ENCODE results near the gene ZNF618.
"Not testable (repeated sequence)": the region's sequence is repeated elsewhere in the genome, so short reads cannot be mapped to it uniquely, and the experiment has no call there.

Gene ZNF618

DNA sequence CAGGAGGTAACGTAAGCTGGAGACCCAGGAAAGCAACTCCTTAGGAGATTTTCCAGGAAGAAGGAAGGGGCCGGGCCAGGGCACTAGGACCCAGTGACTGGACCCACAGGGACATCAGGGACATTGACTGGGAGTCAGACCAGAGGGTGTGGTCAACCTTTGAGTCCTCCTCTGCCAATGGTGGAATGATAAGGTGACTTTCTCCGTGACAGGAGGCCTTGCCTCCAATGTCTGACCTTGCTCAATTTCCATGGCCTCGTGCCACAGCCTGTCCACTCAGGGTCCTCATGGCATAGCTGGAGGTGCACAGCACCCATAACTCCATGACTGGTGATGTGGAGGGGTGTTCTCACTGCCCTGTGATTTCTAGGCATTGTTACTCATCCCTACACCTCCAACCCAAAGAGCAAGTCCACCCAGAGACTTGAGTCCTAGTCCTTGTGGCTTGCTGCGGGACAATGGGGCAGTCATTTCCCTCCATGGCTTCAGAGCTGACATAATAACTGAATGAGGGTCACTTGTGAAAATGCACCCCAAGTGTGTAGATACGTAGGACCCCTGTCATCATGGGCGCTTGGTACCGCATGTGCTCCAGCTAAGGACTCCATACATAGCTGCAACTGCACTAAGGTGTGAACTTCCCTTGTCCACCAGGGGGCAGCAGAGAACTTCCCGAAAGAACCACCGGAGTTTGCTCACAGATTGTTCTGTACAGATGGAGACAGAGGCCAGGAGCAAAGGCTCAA, 206.1 kb downstream of the ZNF618 start:
- Histone ChIP-seq H3K4me3 (ENCODE audit: low read length, poor library complexity, severe bottlenecking) (no peak overlapping the region), H3K9me3 (ENCODE audit: insufficient read depth, low read depth, low read length) (no peaks in the 10 kb centered on the region), H3K9ac (ENCODE audit: low read depth, low read length, poor library complexity, severe bottlenecking) (no peak overlapping the region), H3K36me3 (ENCODE audit: insufficient read depth, low read length) (no peaks in the 10 kb centered on the region), H3K4me1 (ENCODE audit: insufficient read depth, low read length, poor library complexity, severe bottlenecking) (no peaks in the 10 kb centered on the region), H2AFZ (ENCODE audit: low read length) (no peak overlapping the region), H3K9me2 (replicated peaks; ENCODE audit: low read depth, low read length) (no peaks in the 10 kb centered on the region), H4K20me1 (ENCODE audit: insufficient read depth, low read length, poor library complexity, severe bottlenecking) (no peaks in the 10 kb centered on the region), H3K4me2 (ENCODE audit: low read depth, low read length, poor library complexity, severe bottlenecking) (no peak overlapping the region), H3F3A (ENCODE audit: low read depth) (no peaks in the 10 kb centered on the region), H3K79me2 (ENCODE audit: insufficient read depth, low read length) (no peaks in the 10 kb centered on the region), H3K27me3 (ENCODE audit: insufficient read depth, low read length, poor library complexity, severe bottlenecking) (no peaks in the 10 kb centered on the region)
- TF ChIP-seq EZH2phosphoT487 (IDR thresholded peaks at IDR 0.05; ENCODE audit: borderline replicate concordance) = no peak
- TF ChIP-seq, protein P1, sequence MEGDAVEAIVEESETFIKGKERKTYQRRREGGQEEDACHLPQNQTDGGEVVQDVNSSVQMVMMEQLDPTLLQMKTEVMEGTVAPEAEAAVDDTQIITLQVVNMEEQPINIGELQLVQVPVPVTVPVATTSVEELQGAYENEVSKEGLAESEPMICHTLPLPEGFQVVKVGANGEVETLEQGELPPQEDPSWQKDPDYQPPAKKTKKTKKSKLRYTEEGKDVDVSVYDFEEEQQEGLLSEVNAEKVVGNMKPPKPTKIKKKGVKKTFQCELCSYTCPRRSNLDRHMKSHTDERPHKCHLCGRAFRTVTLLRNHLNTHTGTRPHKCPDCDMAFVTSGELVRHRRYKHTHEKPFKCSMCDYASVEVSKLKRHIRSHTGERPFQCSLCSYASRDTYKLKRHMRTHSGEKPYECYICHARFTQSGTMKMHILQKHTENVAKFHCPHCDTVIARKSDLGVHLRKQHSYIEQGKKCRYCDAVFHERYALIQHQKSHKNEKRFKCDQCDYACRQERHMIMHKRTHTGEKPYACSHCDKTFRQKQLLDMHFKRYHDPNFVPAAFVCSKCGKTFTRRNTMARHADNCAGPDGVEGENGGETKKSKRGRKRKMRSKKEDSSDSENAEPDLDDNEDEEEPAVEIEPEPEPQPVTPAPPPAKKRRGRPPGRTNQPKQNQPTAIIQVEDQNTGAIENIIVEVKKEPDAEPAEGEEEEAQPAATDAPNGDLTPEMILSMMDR (conservative IDR thresholded peaks at IDR 0.05; ENCODE audit: low read length) = peak; percentile 90

DNA sequence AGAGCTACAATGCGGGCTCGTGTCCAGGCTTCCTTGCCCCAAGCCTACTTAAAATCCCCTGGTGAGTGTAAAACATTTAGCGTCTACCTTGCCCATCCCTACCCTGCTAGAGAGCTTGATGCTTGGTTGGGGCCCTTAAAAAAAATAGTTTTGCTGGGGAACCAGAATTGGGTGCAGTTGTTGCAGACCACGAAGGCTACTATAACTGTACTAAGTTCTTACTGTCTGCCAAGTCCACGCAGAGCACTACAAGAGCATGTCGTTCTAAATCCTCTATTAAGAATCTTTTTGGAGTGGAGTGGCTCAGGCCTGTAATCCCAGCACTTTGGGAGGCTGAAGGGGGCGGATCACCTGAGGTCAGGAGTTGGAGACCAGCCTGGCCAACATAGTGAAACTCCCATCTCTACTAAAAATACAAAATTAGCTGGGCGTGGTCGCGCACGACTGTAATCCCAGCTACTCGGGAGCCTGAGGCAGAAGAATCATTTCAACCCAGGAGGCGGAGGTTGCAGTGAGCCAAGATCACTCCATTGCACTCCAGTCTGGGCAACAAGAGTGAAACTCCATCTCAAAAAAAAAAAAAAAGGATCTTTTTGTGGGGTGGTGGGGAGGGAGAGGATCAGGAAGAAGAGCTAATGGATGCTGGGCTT, 206.8 kb downstream of the ZNF618 start:
- not testable (repeated sequence) for H3K36me3 ChIP-seq (ENCODE audit: insufficient read depth, low read length); H2AFZ ChIP-seq (ENCODE audit: low read length); H3K79me2 ChIP-seq (ENCODE audit: insufficient read depth, low read length); H3K4me3 ChIP-seq (ENCODE audit: low read length, poor library complexity, severe bottlenecking); H3K27me3 ChIP-seq (ENCODE audit: insufficient read depth, low read length, poor library complexity, severe bottlenecking); H3K4me1 ChIP-seq (ENCODE audit: insufficient read depth, low read length, poor library complexity, severe bottlenecking); H3K9me3 ChIP-seq (ENCODE audit: insufficient read depth, low read depth, low read length); H3K9me2 ChIP-seq (replicated peaks; ENCODE audit: low read depth, low read length); H3F3A ChIP-seq (ENCODE audit: low read depth); H4K20me1 ChIP-seq (ENCODE audit: insufficient read depth, low read length, poor library complexity, severe bottlenecking); H3K4me2 ChIP-seq (ENCODE audit: low read depth, low read length, poor library complexity, severe bottlenecking); H3K9ac ChIP-seq (ENCODE audit: low read depth, low read length, poor library complexity, severe bottlenecking)

GRCh38 chr9:114083666-114084065, 207.6 kb downstream of the ZNF618 start:
- no peaks in the 10 kb centered on the region for H3K4me1 ChIP-seq (ENCODE audit: insufficient read depth, low read length, poor library complexity, severe bottlenecking)

More at GRCh38 chr9:114083666-114084065, 207.6 kb downstream of the ZNF618 start:
- Histone ChIP-seq H3K79me2 (ENCODE audit: insufficient read depth, low read length) (no peaks in the 10 kb centered on the region), H2AFZ (ENCODE audit: low read length) (no peak overlapping the region), H3K4me3 (ENCODE audit: low read length, poor library complexity, severe bottlenecking) (no peak overlapping the region), H3K27me3 (ENCODE audit: insufficient read depth, low read length, poor library complexity, severe bottlenecking) (no peaks in the 10 kb centered on the region), H3F3A (ENCODE audit: low read depth) (no peaks in the 10 kb centered on the region), H3K9me2 (replicated peaks; ENCODE audit: low read depth, low read length) (no peaks in the 10 kb centered on the region), H3K36me3 (ENCODE audit: insufficient read depth, low read length) (no peaks in the 10 kb centered on the region), H3K9ac (ENCODE audit: low read depth, low read length, poor library complexity, severe bottlenecking) (no peak overlapping the region), H3K4me2 (ENCODE audit: low read depth, low read length, poor library complexity, severe bottlenecking) (no peak overlapping the region), H3K9me3 (ENCODE audit: insufficient read depth, low read depth, low read length) (no peaks in the 10 kb centered on the region), H4K20me1 (ENCODE audit: insufficient read depth, low read length, poor library complexity, severe bottlenecking) (no peaks in the 10 kb centered on the region)
- TF ChIP-seq, protein P1 (conservative IDR thresholded peaks at IDR 0.05; ENCODE audit: low read length) = no peak
- no peak for TF ChIP-seq EZH2phosphoT487 (IDR thresholded peaks at IDR 0.05; ENCODE audit: borderline replicate concordance)
